HG03565 (cell line): Measurements from ENCODE around the gene SRSF7.
"Not testable (repeated sequence)": the region's sequence is repeated elsewhere in the genome, so short reads cannot be mapped to it uniquely, and the experiment has no call there.

ENCODE experiments used
- ATAC-seq: cut with Tn5 transposase; IDR thresholded peaks from one replicate; pipeline ENCODE4 v1.9.1; 2021; ENCODE audit warnings: mild to moderate bottlenecking, moderate library complexity; ENCODE audit not compliant: unreplicated experiment

The SRSF7 gene

GRCh38 chr2:38704664-38705063 is 46.5 kb downstream of the SRSF7 start:
- no peak for ATAC-seq

- not testable (repeated sequence) for ATAC-seq
These were observed 47.8 kb downstream of the SRSF7 start for GRCh38 chr2:38703336-38703735.

- ATAC-seq = no peak
These were observed 48.7 kb downstream of the SRSF7 start for GRCh38 chr2:38702413-38702812.

GRCh38 chr2:38701542-38701941 is 49.6 kb downstream of the SRSF7 start:
- ATAC-seq = no peak

- ATAC-seq = no peak
These were observed 50.2 kb downstream of the SRSF7 start for GRCh38 chr2:38700881-38701458.

GRCh38 chr2:38700113-38700785 is 50.9 kb downstream of the SRSF7 start:
- no peak for ATAC-seq

- ATAC-seq = no peak
These were observed 52.6 kb downstream of the SRSF7 start for GRCh38 chr2:38698467-38699003.

GRCh38 chr2:38697116-38697840 is 53.9 kb downstream of the SRSF7 start:
- no peak for ATAC-seq
